ENCODE data around the gene RAI1.
A peak's percentile ranks its signal among the peaks of the same experiment; 100 is the strongest.

RAI1 gene

GRCh38 chr17:17808706-17809432 lies 127.6 kb downstream of the RAI1 start:
- no peak for DNase-seq (ENCODE audit: low read depth)
- no peak for TF ChIP-seq CTCF (conservative IDR thresholded peaks at IDR 0.05; ENCODE audit: low read depth, low read length)
- no peak overlapping the region for H3K4me3 ChIP-seq (ENCODE audit: low read length)

- no peak overlapping the region for H3K4me3 ChIP-seq (ENCODE audit: low read length)
- TF ChIP-seq CTCF (conservative IDR thresholded peaks at IDR 0.05; ENCODE audit: low read depth, low read length) = no peak
- DNase-seq (ENCODE audit: low read depth) = no peak
Observed at GRCh38 chr17:17809531-17810083, 128.3 kb downstream of the RAI1 start.

GRCh38 chr17:17810084-17810894 lies 129.0 kb downstream of the RAI1 start:
- no peak for DNase-seq (ENCODE audit: low read depth)
- TF ChIP-seq CTCF (conservative IDR thresholded peaks at IDR 0.05; ENCODE audit: low read depth, low read length) = no peak
- no peak overlapping the region for H3K4me3 ChIP-seq (ENCODE audit: low read length)

GRCh38 chr17:17810895-17811248 lies 129.6 kb downstream of the RAI1 start:
- DNase-seq (ENCODE audit: low read depth) = no peak
- no peak overlapping the region for H3K4me3 ChIP-seq (ENCODE audit: low read length)
- no peak for TF ChIP-seq CTCF (conservative IDR thresholded peaks at IDR 0.05; ENCODE audit: low read depth, low read length)

- no peak for TF ChIP-seq CTCF (conservative IDR thresholded peaks at IDR 0.05; ENCODE audit: low read depth, low read length)
- DNase-seq (ENCODE audit: low read depth) = no peak
- no peak overlapping the region for H3K4me3 ChIP-seq (ENCODE audit: low read length)
Observed at GRCh38 chr17:17811381-17812210, 130.3 kb downstream of the RAI1 start.

GRCh38 chr17:17812211-17813054 lies 131.2 kb downstream of the RAI1 start:
- TF ChIP-seq CTCF (conservative IDR thresholded peaks at IDR 0.05; ENCODE audit: low read depth, low read length) = peak; percentile 95
- H3K4me3 ChIP-seq (ENCODE audit: low read length) = no peak overlapping the region
- no peak for DNase-seq (ENCODE audit: low read depth)
